Activated T-cell treated with anti-CD3 and anti-CD28 coated beads for 1 hour (primary cell): Measurements from ENCODE around the gene GOLGA6L9.
"Not testable (repeated sequence)": the region's sequence is repeated elsewhere in the genome, so short reads cannot be mapped to it uniquely, and the experiment has no call there.

Source experiments
- DNase-seq: peaks from one replicate; pipeline ENCODE4 v3.0.0-alpha.2; 2020; ENCODE audit warnings: low read depth

Gene GOLGA6L9, protein sequence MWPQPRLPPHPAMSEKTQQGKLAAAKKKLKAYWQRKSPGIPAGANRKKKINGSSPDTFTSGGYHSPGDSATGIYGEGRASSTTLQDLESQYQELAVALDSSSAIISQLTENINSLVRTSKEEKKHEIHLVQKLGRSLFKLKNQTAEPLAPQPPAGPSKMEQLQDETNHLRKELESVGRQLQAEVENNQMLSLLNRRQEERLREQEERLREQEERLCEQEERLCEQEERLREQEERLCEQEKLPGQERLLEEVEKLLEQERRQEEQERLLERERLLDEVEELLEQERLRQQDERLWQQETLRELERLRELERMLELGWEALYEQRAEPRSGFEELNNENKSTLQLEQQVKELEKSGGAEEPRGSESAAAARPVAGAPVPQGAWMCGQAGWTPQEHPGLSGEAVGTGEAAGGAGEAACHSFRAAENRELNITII

DNA sequence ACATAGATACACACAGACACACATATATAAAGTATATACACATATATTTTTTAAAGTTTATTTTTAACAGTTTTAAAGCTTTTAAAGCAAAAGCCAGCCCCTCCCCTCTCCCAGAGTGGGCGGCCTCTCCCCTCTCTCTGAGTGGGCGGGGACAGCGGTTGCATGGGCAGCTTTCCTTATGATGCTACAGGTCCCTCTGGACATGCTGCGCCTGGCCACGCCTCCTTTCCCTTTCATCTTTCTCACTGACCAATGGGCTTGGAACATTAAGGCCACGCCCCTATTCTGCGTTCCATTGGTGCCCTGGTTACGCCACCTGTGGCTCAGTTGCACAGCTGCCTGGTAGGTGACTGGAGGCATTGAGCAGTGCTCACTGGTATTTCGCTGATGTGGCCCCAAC, at the start of gene GOLGA6L9:
Gene GOLGA6L9 (plus strand): TSS at position 124 of the 400 bp plus-strand sequence. CDS start 264 bp downstream, at position 388.
- DNase-seq: not testable (repeated sequence)

DNA sequence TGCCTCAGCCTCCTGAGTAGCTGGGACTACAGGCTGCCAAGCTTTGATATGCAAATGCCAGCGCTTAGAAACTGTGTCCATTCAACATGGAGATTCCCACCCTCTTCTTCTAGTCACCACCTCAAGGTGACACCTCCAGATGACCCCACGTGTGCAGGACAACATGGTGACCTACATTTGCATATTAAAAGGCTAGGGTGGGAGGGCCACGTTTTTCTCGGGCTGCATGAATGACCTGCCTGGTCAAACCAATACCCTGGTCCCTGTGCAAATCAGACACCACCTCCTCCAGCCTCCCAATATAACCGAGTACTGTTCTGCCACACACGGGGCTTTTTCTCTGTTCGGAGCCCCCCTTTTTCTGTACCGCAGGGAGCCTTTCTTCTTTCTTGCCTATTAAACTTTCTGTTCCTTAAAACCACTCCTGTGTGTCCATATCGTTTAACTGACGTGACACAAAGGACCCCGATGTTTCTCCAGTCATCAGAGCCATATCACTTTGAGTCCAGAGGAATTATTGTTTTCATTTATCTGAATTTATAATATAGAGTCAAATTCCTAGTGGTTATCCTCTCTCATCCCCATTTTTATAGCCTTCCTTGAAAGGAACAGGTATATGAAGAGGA, 48.2 kb upstream of the GOLGA6L9 start:
- not testable (repeated sequence) for DNase-seq

DNA sequence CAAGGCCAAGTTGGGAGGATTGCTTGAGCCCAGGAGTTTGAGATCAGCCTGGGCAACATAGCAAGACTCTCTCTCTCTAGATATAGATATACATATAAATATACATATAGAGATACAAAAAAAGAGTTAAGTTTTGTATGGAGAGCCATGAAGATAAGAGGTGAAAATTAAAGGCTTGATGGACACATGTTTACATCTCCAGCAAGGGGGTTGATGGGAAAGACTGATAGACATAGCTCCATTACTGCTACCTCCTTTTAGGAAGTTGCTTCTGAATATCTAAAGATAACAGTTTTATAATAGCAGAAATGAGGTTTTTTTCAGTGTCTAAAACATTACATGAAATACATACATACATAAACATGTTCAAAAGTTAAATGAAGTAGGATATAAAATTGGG, 42.4 kb upstream of the GOLGA6L9 start:
- not testable (repeated sequence) for DNase-seq

DNA sequence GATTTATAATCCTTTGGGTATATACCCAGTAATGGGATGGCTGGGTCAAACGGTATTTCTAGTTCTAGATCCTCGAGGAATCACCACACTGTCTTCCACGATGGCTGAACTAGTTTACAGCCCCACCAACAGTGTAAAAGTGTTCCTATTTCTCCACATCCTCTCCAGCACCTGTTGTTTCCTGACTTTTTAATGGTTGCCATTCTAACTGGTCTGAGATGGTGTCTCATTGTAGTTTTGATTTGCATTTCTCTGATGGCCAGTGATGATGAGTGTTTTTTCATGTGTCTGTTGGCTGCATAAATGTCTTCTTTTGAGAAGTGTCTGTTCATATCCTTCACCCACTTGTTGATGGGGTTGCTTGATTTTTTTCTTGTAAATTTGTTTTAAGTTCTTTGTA, 39.5 kb upstream of the GOLGA6L9 start:
- not testable (repeated sequence) for DNase-seq

DNA sequence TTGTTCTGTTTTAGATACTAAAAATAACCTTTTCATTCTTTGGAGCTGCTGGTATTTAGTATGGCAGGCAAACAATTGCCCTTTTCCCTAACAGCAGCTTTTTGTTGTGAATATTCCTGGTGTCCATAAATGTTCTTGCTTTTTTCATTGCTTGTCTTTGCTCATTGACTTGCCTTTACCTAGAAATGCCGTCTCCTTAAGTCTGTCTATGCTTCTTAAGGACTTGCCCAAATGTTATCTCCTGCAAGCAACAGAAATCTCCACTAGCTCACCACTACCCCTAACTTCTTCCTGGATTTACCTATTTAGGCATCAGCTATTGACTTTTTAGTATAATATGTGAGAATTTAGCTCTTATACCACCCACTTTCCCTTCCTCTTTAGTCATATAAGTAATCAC, 37.5 kb upstream of the GOLGA6L9 start:
- not testable (repeated sequence) for DNase-seq

DNA sequence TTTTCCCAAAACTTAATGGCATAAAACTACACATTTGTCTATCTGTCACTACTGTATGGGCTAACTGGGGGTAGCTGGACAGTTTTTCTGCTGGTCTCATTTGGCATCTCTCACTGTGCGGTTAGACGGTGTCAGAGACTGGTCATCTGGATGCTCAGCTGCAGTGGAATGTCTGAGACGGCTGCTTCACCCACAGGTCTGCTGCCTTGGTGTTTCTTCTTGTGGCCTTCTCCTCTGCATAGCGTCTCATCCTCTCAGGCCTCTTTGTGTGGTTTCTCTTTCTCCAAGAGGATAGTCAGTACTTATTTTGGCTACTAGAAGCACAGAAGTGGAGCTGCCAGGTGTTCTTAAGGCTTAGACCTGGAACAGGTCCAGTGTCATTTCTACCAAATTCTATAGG, 35.9 kb upstream of the GOLGA6L9 start:
- DNase-seq: no peak

DNA sequence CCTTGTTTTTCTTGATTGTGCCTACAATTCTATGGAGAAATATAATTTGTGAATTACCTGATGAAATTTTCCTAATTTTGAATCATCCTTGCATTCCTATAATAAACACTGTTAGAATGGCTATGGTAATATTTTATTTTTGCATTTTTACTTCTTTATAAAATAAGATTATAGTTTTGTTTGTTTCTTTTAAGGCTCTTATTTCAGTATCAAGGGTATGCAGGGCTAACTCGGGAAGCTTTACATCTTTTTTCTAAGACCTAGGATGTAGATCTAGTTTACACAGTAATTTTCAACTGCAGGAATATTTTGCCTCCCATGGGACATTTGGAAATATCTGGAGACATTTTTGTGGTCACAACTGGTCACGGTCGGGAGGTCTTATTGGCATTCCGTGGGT, 33.8 kb upstream of the GOLGA6L9 start:
- not testable (repeated sequence) for DNase-seq

DNA sequence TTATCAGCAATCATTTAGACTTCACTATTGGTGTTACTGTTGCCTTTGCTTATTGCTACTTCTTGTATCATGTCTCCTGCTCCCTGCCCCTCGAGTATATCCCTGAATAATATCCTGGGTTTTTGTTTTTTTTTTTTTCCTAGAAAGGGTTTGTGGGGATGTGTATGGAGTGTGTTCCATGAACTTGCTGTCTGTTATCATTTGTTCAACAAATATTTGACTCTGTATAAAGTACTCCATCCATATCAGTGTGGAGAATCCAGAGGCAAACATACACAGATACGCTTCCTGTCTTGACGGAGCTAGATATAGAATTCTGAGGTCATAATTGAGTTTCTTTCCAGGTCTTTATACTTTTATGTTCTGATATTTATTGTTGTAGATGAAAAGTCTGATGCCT, 31.8 kb upstream of the GOLGA6L9 start:
- no peak for DNase-seq

DNA sequence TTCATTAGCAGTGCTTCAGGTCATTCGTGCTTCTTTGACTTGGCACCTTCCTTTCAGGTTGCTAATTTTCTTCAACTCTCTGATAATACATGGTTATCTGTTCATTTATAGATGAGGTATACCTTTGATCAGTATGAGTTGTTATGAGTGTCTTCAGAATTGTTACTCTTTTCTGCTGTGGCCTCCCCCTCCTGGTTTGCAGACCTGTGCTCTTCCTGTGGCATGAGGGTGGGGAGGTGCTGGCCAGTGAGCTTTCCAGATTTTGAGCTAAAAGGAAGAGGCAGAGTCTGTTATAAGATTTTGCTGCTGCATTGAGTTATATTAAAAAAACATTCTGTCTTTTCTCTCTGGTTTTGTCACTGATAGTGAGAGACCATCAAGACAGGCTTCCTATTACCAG, 30.8 kb upstream of the GOLGA6L9 start:
- no peak for DNase-seq

DNA sequence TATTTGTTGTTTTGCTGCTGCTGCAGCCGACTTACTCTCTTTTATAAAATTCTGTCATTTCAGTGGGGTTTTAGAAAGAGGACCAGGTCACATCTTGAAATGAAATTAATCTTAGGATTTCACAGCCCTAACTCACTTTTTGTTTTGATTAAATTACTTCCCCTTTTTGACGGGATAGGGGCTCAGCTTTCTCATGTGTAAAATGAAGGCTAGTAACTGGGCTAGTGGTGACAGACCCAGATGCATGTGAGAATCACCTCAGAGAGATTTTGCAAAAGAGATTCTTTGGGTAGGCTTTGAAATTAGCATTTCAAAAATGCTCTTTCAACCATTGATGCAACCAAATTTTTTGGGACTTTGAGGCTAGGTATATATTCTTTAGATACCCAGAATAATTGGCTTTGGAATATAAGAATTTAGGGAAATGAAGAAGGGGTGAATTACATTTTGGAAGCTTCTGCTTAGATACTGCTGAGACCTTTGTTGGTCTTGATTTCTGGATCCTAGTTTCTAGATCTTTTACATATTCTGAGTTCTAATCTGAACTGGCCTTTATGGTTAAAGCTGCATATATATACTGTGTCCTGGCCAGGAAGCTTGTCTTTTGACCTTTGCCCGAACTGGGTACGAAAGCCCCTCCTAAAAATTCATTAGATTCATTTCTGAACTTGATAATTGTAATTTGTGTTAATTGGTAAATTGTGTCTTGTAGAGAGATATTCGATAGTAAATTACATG, 30.1 kb upstream of the GOLGA6L9 start:
- DNase-seq: not testable (repeated sequence)

DNA sequence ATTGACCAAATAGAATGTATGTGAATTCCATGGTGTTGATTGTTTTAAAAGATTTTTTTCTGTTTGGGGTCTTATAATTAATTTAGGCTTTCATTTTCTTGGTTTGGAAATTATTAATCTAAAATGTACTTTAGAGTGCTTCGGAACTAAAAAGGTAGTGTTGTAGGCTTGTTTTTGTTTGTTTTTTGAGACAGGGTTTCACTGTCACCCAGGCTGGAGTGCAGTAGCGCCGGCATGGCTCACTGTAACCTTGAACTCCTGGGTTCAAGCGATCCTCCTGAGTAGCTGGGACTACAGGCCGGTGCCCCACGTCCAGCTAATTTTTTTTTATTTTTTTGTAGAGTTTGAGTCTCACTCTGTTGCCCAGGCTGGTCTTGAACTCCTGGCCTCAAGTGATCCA, 27.7 kb upstream of the GOLGA6L9 start:
- not testable (repeated sequence) for DNase-seq

DNA sequence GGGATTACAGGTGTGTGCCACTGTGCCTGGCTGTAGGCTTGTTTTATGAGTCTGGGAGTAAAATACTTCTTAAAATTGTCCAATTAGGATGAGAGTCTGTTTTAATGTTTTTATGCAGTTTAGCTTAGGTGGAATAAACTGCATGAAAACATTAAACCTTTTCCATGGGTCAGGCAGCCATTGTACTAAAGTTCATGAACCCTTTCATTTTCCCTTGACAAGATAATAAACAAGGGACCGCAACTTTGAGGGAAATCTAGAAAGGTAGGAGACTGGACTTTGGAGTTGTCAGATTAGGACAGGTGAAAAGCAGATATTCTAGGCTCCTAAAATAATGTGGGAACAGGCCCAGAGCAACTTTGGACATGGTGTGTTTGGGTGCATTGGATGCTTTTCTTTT, 27.3 kb upstream of the GOLGA6L9 start:
- DNase-seq: not testable (repeated sequence)

DNA sequence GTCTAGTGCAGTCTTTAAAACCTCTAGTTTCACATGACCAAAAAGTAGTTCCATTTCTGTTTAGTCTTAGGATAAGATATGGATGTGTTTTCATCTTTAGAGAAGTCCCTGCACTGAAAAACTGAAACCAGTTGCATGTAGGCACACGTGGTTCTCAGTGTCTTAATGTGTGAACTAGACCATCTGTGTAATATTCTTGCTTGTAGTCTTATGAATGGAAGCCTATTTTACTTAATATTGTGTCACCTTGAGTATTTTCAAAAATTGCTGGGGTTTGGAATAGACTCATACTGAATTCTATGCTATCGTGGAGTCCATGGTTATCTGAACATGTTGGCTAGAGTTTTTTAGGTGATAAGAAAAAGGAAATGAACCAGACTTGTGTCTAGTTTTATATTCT, 23.4 kb upstream of the GOLGA6L9 start:
- DNase-seq: not testable (repeated sequence)

DNA sequence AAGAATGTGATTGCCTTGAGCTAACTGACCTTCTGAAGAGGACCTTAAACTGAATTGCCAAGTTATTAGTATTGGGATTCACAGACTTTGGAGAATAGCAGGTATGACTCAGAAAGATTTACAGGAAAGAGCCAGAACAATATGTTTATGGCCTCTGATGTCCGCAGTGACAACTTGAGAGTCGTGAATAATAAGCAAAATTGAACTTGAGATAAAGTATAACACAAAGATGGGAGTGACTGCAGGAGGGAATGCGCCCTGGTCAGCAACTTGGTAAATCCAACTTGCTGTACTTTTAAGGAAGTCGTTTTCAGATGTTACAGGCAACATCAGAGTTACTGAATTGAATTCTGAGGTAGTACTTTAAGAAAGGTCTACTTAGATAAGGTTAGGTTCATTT, 19.3 kb upstream of the GOLGA6L9 start:
- not testable (repeated sequence) for DNase-seq

DNA sequence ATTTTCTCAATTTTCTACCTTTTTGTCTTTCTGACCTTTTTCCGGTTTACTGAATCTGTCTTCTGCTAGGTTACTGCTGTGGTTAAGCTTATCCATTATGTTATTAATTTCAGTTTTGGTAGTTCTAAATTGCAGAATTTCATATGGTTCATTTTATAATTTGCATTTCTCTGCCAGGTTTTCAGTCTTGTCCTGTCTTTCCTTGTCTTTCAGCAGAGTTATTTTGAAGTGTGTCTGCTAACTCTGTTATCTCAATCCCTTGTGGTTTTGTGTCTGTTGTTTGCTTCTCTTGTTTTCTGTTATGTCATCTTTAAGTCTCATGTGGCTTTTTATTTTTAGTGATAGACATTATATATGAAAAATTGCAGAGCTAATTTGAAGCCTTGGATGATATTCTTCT, 18.0 kb upstream of the GOLGA6L9 start:
- not testable (repeated sequence) for DNase-seq

DNA sequence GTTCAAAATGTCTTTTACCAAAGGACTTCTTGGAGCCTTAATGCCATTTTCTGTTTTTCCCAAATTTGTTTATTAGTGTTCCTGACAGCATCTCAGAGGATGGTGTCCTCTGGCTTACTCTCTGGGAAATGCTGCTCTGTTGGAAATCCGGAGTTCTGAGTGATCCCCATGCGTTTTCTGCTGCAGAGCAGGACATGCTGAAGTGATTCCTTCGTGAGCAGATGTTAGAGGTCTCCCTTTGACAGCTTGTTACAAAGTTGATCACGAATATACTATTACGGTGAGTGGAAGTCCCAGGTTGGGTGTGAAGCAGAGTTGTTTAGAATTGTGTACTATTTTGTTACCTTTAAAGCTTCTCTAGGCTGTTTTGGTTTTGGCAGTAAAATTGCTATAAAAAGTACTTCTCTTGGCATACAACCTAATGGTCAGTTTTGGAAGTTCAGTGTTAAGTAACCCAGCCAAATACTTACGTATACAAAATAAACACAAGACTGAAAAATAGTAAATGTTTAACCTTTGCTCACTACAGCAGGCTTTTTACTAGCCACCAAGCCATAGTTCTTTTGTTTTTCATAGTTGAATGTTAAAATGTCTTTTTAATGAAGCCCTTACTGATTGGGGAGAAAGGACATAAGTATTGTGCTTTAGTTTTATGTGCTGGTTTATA, 15.0 kb upstream of the GOLGA6L9 start:
- DNase-seq: not testable (repeated sequence)

DNA sequence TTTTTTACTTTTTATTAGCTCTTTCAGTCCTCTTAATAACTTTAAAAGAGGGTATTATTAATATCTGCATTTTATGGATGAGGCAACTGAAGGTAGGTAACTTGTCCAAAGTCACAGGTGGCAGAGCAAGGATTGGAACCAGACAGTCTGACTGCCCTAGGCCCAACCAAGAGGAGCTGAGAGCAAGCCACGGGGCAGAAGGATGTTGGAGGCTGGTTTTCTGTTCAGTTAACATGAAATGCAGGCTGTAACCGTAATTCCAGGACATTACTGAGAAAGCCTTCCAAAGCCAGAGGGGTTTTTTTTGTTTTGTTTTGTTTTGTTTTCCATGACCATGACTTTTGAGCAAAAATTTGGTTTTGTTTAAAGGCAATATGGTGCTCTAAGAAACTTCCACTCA, 9.1 kb upstream of the GOLGA6L9 start:
- not testable (repeated sequence) for DNase-seq

DNA sequence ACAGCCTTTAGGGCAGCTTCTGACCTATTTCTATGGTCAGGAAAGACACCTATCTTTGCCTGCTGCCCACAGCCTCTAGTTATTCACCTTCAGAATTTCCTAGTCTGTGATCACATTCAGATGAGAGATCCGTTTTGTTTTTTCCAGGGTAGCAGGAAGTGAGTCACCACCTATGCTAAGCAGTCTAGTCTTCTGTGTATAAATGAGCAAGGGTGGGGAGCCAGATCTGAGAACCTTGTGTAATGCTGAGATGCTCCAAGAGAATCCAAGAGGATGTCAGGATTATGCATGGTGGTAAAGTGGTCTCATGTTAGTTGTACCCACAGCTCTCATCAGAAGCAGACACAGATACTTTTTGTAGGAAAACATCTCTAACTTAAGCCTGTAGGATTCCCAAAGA, 8.7 kb upstream of the GOLGA6L9 start:
- DNase-seq: not testable (repeated sequence)

DNA sequence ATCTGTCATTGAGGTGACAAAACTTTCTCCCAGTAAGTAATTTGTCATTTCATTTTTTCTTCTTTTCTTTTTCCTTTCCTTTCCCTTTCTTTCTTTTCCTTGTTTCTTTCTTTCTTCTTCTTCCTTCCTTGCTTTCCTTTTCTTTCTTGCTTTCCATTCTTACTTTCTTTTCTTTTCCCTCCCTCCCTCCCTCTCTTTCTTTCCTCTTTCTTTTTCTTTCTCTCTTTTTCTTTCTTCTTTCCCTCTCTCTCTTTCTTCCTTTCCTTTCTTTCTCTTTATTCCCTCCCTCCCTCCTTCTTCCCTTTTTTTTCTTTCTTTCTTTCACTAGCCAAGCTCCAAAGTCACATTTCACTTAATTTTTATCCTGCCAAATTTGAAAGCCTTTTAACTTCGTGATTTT, 2.5 kb upstream of the GOLGA6L9 start:
- not testable (repeated sequence) for DNase-seq

DNA sequence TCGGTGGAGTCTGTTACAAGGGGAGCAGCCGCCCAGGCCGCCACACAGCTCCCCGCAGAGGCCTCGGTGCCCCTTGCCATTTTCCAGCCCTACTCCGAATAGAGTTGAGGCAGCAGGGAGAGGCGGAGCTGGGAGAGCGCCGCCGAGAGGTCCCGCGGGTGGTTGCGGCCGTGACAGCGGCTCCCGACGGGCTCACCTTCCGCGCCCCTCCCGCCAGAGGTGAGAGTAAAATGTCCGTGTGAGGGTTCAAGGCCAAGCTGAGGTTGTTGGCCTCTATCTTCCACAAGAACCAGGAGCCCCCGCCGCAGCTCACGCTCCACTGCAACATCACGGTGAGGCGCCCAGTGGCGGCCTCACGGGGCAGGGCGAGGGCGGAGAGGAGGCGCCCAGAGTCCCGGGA, 15.8 kb downstream of the GOLGA6L9 start:
- not testable (repeated sequence) for DNase-seq

DNA sequence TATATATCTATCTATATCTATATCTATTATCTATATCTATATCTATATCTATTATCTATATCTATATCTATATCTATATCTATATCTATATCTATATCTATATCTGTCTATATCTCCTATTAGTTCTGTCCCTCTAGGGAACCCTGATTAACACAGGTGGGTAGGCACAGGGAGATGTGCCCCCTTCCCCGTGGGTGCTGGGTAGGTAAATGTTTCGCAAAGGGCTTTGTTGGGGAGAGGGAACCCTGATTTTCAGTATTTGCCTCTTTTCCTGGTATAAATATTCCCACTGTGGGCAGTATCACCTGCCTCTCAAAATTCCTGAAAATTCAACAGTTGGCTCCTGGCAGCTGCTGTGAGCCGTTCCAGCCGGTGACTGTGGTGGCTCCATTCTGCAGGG, 27.7 kb downstream of the GOLGA6L9 start:
- not testable (repeated sequence) for DNase-seq

DNA sequence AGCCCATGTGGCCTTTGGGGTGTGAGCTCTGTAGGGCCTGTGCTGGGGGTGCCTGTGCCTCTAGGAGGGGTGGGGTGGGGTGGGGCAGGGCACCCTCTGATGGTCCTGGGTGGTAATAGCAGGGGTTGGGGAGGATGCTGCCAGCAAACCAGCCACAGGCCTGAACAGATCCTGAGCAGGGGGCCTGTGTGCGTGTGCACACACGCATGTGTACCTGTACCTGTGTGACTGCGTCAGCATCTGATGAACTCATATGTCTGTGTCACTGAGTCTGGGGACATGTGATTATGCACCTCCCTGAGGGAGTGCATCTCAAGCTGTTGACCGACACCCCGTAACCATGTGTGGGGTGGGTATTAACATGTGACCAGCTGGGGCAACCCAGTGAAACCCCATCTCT, 36.0 kb downstream of the GOLGA6L9 start:
- DNase-seq: not testable (repeated sequence)
